Posterior vena cava (tissue), 2 donors: ENCODE results near the gene PNMA8C. TPM values are rescaled to one million over a fixed set of nuclear protein-coding genes. Genes with fewer than 3 reads are reported as not detected.
"Not testable (repeated sequence)": the region's sequence is repeated elsewhere in the genome, so short reads cannot be mapped to it uniquely, and the experiment has no call there.

Source experiments
- DNase-seq: peaks from one replicate; pipeline ENCODE4 v3.0.0-alpha.2; 2020; ENCODE audit warnings: low spot score
- intact Hi-C, 2 donors: fragments of 100-400 bp; cut with DNase I; formaldehyde crosslinking; loops; one replicate each; pipeline versions ENCODE4 v1.14.1 to v1.14.2; 2022 to 2023
- total RNA-seq, 2 donors: library from RNA; stranded (reverse); fragmentation: NEBNext Ultra II Directional; extraction: Animal tissue kit (Norgen Biotek cat#: 25700); gene quantifications; one replicate each; pipeline ENCODE4 v1.2.1, GENCODE V29; 2021
- donor health status: DM: yes; HTN: yes; CAD: no.
- donor health status: DM: yes; HTN: yes; CAD: no.

PNMA8C gene
- total RNA-seq, 2 donors from 2014 or later = 0.37 to 1.2 TPM

GRCh38 chr19:46380690-46381089, 48.0 kb downstream of the PNMA8C start:
- intact Hi-C loops = no loop called here

GRCh38 chr19:46378268-46378667, 50.5 kb downstream of the PNMA8C start:
- intact Hi-C loops = no loop called here

More at GRCh38 chr19:46380690-46381089, 48.0 kb downstream of the PNMA8C start:
- DNase-seq = no peak

GRCh38 chr19:46376241-46377153, 52.2 kb downstream of the PNMA8C start:
- peak; percentile 73 for DNase-seq
- intact Hi-C loops = no loop called here

More at GRCh38 chr19:46378268-46378667, 50.5 kb downstream of the PNMA8C start:
- no peak for DNase-seq

GRCh38 chr19:46375476-46376067, 53.2 kb downstream of the PNMA8C start:
- DNase-seq = peak; percentile 70
- intact Hi-C loops = not testable (repeated sequence)

Other genes with a start within 250 kb of the PNMA8C start
- not detected for gene IGFL1, start 199.2 kb downstream of the PNMA8C start, total RNA-seq
- 10 to 100 TPM; 50.0 to 79.8 TPM for gene HIF3A, start 131.9 kb downstream of the PNMA8C start, total RNA-seq
- 10 to 100 TPM; 44.3 to 46.8 TPM for gene PPP5C, start 81.8 kb downstream of the PNMA8C start, total RNA-seq
- gene CCDC8, start 15.4 kb downstream of the PNMA8C start, total RNA-seq = 10 to 100 TPM; 11.7 to 17.7 TPM
- 1 to 10 TPM; 4.6 to 7.8 TPM for gene PNMA8A, start 42.6 kb upstream of the PNMA8C start, total RNA-seq
- 1 to 10 TPM; 1.8 to 3.8 TPM for gene PNMA8B, start 66.9 kb upstream of the PNMA8C start, total RNA-seq
- 100 to 1,000 TPM; 182 to 244 TPM for gene CALM3, start 172.4 kb upstream of the PNMA8C start, total RNA-seq
- gene PTGIR, start 196.2 kb upstream of the PNMA8C start, total RNA-seq = 10 to 100 TPM; 17.3 to 29.8 TPM
- not detected for gene GNG8, start 207.3 kb upstream of the PNMA8C start, total RNA-seq
- gene DACT3, start 232.2 kb upstream of the PNMA8C start, total RNA-seq = 100 to 1,000 TPM in 1 of 2 donors, 10 to 100 TPM in 1; 72.0 to 122 TPM